GM18870 (cell line): ENCODE measurements around the gene PSMG1.

Experiments used
- ATAC-seq: cut with Tn5 transposase; IDR thresholded peaks from one replicate; pipeline ENCODE4 v1.9.1; 2021; ENCODE audit warnings: moderate library complexity; ENCODE audit not compliant: unreplicated experiment

The PSMG1 gene

DNA sequence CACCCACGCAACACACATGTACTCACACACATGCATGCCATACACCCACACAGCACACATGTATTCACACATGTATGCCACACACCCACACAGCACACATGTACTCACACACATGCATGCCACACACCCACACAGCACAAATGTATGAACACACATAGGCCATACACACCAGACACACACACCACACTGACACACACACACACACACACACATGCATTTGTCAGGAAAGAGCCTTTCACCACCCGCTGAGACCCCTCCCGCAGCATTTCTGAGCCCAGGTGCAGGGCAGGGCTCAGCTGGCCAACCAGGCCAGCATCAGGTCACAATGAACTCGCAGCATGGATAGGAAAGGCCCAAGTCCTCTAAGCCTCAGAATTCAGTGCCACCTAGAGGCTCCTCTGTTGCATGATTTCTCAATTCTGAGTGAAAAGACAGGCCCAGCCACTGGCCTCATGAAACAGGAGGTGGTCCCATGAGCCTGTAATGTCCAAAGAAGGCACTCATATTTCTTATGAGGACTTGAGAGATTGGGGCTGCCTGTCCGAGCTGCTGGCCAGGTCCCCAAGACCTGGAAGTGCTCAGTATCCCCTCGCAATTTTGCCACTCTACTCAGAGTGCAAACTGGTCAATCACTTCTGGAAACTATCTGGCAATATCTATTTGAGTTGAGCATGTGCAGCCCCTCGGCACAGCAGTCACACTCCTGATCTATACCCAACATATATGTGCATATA is 57.3 kb downstream of the PSMG1 start:
- no peak for ATAC-seq
